Esophagus squamous epithelium (tissue), 5 donors: Measurements from ENCODE around the gene SERINC3. TPM values are rescaled to one million over a fixed set of nuclear protein-coding genes. Genes with fewer than 3 reads are reported as not detected.
A peak's percentile ranks its signal among the peaks of the same experiment; 100 is the strongest.

Experiments
- DNase-seq: peaks from one replicate; lab custom pipeline; 2025; lab: John Stamatoyannopoulos, UW
- H3K27ac ChIP-seq, 4 donors: fragments of 200-600 bp; sonication (generic); one replicate each; pipeline ENCODE4 v1.5.1; 2016 to 2019; ENCODE audit warnings: mild to moderate bottlenecking in 1 of 4
- H3K27me3 ChIP-seq, 4 donors: fragments of 200-600 bp; sonication (generic); 1 replicate in 3 of 4; 2 replicates in 1 of 4; pipeline versions ENCODE4 v1.5.1 to v1.6.0; 2017 to 2021; ENCODE audit warnings: antibody characterized with exemption in 1 of 4
- H3K36me3 ChIP-seq, 3 donors: fragments of 200-600 bp; sonication (generic); one replicate each; pipeline ENCODE4 v1.5.1; 2016 to 2019
- H3K4me1 ChIP-seq, 3 donors: fragments of 200-600 bp; sonication (generic); one replicate each; pipeline ENCODE4 v1.5.1; 2017 to 2019
- H3K4me3 ChIP-seq, 4 donors: fragments of 200-600 bp; sonication (generic); 1 replicate in 3 of 4; 2 replicates in 1 of 4; pipeline ENCODE4 v1.5.1; 2016 to 2019; ENCODE audit warnings: mild to moderate bottlenecking in 2 of 4, moderate library complexity in 1 of 4
- H3K9me3 ChIP-seq, 3 donors: fragments of 200-600 bp; sonication (generic); one replicate each; pipeline ENCODE4 v1.5.1; 2016 to 2019
- POLR2A ChIP-seq, 4 donors: fragments of 450-650 bp; IDR thresholded peaks; one replicate each; pipeline ENCODE4 v1.6.1; 2017; ENCODE audit warnings: antibody characterized with exemption in 4 of 4, mild to moderate bottlenecking in 4 of 4, moderate library complexity in 3 of 4
- WGBS, 2 donors: methylation state at CpG; one replicate each; pipeline ENCODE4 v1.1.5; 2018; 5-methylcytosine and 5-hydroxymethylcytosine counted together
- intact Hi-C: fragments of 100-400 bp; cut with DNase I; formaldehyde crosslinking; loops from one replicate; pipeline ENCODE4 v1.15.0; 2022
- total RNA-seq, 4 donors: library from RNA; depleted of rRNA; stranded (reverse); fragments of >200 nt; gene quantifications; one replicate each; pipeline ENCODE4 v1.1.0, GENCODE V29; 2016
- TF ChIP-seq, protein P1 (sequence below), 6 experiments: fragments of 450-650 bp in 4 of 6; fragments of 200-600 bp in 2 of 6; sonication (generic) in 2 of 6; IDR thresholded peaks; one replicate each; pipeline ENCODE4 v1.5.1; 2016 to 2019; ENCODE audit warnings: antibody characterized with exemption in 6 of 6, mild to moderate bottlenecking in 4 of 6, moderate library complexity in 4 of 6
- donor health status: DM: yes; HTN: yes; CAD: no.

SERINC3 gene
- total RNA-seq, 4 donors from 2014 or later, result 41.7 to 83.9 (median 59.4) TPM

DNA sequence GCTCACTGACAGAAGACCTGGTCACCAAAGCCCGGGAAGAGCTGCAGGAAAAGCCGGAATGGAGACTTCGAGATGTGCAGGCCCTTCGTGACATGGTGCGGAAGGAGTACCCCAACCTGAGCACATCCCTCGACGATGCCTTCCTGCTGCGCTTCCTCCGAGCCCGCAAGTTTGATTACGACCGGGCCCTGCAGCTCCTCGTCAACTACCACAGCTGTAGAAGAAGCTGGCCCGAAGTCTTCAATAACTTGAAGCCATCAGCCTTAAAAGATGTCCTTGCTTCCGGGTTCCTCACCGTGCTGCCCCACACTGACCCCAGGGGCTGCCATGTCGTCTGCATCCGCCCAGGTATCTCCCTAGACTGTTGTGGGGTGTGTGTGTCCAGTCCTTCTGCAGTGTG is 41.8 kb downstream of the SERINC3 start:
- Histone ChIP-seq H3K36me3 (peaks cover 0 to 56% (median 8%) of the 10 kb centered on the region in 3 donors), H3K27ac (no peak overlapping the region), H3K4me1 (peaks cover 3 to 21% (median 9%) of the 10 kb centered on the region in 3 donors), H3K9me3 (no peaks in the 10 kb centered on the region), H3K27me3 (no peaks in the 10 kb centered on the region), H3K4me3 (no peak overlapping the region)
- no peak for DNase-seq
- whole genome bisulfite sequencing, 2 donors, result 92% methylated on average over 18 of the region's 18 CpGs
- intact Hi-C loops, result no loop called here
- no peak for TF ChIP-seq POLR2A (IDR thresholded peaks at IDR 0.05)
- TF ChIP-seq, protein P1, sequence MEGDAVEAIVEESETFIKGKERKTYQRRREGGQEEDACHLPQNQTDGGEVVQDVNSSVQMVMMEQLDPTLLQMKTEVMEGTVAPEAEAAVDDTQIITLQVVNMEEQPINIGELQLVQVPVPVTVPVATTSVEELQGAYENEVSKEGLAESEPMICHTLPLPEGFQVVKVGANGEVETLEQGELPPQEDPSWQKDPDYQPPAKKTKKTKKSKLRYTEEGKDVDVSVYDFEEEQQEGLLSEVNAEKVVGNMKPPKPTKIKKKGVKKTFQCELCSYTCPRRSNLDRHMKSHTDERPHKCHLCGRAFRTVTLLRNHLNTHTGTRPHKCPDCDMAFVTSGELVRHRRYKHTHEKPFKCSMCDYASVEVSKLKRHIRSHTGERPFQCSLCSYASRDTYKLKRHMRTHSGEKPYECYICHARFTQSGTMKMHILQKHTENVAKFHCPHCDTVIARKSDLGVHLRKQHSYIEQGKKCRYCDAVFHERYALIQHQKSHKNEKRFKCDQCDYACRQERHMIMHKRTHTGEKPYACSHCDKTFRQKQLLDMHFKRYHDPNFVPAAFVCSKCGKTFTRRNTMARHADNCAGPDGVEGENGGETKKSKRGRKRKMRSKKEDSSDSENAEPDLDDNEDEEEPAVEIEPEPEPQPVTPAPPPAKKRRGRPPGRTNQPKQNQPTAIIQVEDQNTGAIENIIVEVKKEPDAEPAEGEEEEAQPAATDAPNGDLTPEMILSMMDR (IDR thresholded peaks at IDR 0.05), result no peak

DNA sequence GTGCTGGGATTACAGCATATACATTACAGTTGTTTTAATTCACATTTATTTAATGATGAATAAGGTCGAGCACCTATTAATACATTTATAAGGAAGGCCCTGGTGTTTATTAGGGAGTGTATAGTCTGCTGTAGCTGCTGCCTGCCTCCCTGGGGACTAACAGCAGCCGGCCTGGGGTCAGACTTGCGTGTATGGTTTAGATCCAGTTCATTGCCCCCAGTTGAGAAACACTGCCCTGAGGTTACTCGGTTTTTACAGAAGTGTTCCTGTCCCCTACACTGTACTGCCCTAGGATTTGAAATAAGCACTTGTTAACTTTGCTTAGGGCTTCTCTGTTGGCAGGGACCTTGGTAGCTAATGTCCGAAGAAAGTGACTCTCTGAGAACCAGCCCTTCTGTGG is 42.2 kb downstream of the SERINC3 start:
- no peaks in the 10 kb centered on the region for H3K9me3 ChIP-seq
- no peak for DNase-seq
- peaks cover 0 to 52% (median 8%) of the 10 kb centered on the region in 3 donors for H3K36me3 ChIP-seq
- no peak overlapping the region for H3K4me3 ChIP-seq
- peaks cover 3 to 23% (median 9%) of the 10 kb centered on the region in 3 donors for H3K4me1 ChIP-seq
- intact Hi-C loops, result loop anchor here (10.0 kb wide), 1 partner anchor 135 kb away; no protein-coding TSS in a partner anchor
- WGBS, 2 donors, result 80 to 83% methylated on average over 4 to 5 of the region's 5 CpGs
- H3K27ac ChIP-seq, result no peak overlapping the region
- H3K27me3 ChIP-seq, result no peaks in the 10 kb centered on the region
- TF ChIP-seq, protein P1 (IDR thresholded peaks at IDR 0.05), result no peak
- no peak for TF ChIP-seq POLR2A (IDR thresholded peaks at IDR 0.05)

DNA sequence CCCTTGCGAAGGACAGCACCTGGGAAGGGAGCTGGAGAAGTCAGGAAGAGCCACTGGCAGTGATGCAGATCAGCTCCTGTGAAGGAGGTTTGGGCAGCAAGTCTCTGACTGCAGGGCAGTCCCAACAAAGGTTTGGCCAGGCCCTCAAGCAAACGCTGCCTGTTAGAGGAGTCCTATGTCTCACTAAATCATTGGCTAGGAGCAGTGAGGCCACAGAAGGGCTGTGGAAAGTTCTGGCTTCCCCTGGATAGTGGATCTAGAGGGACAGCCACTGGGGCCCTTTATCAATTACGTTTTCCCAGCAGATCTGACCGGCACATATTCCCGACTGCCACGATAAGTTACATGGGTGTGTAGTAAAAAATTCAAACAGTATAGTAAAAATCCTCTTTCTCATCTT is 43.7 kb downstream of the SERINC3 start:
- 82 to 97% methylated on average over 5 to 6 of the region's 6 CpGs for WGBS, 2 donors
- no peaks in the 10 kb centered on the region for H3K9me3 ChIP-seq
- intact Hi-C loops, result loop anchor here (10.0 kb wide), 1 partner anchor 137 kb away; no protein-coding TSS in a partner anchor
- H3K4me3 ChIP-seq, result no peak overlapping the region
- peaks cover 3 to 23% (median 9%) of the 10 kb centered on the region in 3 donors for H3K4me1 ChIP-seq
- no peak for DNase-seq
- no peaks in the 10 kb centered on the region for H3K27me3 ChIP-seq
- TF ChIP-seq, protein P1 (IDR thresholded peaks at IDR 0.05), result no peak
- TF ChIP-seq POLR2A (IDR thresholded peaks at IDR 0.05), result no peak
- peaks cover 0 to 37% (median 8%) of the 10 kb centered on the region in 3 donors for H3K36me3 ChIP-seq
- H3K27ac ChIP-seq, result no peak overlapping the region

DNA sequence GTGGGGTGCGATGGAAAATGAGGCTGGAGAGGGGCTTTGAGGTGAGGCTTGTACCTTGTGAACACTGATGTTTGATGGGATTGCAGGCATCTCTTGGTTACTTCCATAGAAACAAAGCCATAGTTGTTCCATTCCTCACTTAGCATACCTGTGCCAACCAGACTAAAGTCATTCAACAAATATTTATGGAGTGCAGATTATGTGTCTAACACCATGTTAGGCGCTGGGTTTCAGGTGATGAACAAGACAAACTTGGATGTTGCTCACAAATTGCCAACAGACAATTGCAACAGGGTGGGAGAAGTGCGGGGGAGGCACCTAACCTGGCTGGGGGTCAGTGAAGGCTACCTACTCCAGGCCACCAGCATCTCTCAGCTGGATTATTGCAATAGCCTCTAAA is 44.7 kb downstream of the SERINC3 start:
- Histone ChIP-seq H3K9me3 (no peaks in the 10 kb centered on the region), H3K27me3 (no peaks in the 10 kb centered on the region), H3K4me1 (peaks cover 3 to 23% (median 9%) of the 10 kb centered on the region in 3 donors), H3K36me3 (peaks cover 0 to 27% (median 8%) of the 10 kb centered on the region in 3 donors), H3K27ac (peak overlapping the region in 3 of 4 donors; percentile 93 to 97 (median 94)), H3K4me3 (no peak overlapping the region)
- 89 to 95% methylated on average over 2 to 3 of the region's 3 CpGs for WGBS, 2 donors
- TF ChIP-seq POLR2A (IDR thresholded peaks at IDR 0.05), result no peak
- TF ChIP-seq, protein P1 (IDR thresholded peaks at IDR 0.05), result no peak
- DNase-seq, result no peak
- intact Hi-C loops, result loop anchor here (10.0 kb wide), 1 partner anchor 138 kb away; no protein-coding TSS in a partner anchor

DNA sequence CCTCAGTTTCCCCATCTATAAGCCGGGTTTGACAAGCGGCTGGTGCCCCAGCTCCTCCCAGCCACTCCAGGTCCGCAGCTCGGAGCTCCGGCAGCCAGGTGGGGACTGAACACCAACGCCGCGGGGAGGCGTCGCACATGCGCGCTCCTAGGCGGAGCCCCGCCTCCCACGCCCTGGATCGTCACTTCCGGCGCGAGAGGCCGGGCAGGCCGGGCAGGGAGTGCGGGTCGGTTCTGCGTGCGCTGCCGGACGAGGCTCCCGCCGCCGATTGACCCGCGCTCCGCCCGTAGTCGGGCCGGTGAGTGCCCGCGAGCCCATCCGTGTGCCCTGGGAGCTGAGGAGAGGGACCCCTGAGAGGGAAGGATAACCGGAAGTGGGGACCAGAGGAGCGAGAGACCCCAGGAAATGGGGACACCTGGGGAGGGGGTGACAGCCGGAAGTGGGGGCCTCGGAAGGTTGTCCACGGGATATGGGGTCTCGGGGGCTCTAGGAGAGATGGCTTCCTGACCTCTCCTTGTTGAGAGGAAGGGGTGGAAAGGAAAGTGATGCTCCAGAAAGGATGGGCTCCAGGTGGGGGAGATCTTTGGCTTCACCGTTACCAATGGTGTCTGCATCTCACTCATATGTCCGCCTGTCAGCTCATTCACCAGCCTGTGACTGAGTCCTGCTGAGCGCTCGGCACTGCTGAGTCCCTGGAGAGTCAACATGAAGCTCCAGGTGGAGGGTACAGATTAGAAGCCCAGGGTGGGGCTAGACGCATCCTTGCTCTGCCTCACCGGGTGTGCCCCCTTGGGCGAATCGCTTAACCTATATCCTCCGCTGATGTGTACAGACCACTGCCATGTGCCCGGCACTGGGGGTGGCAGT is 45.9 kb downstream of the SERINC3 start, which contains the start of gene TTPAL:
TTPAL (plus strand) TSS at position 181 of the 867 bp plus-strand sequence. CDS start 4,126 bp downstream, outside the sequence.
- 4 to 6% methylated on average over 14 to 23 of the region's 55 CpGs for WGBS, 2 donors
- H3K36me3 ChIP-seq, result peaks cover 0 to 15% (median 8%) of the 10 kb centered on the region in 3 donors
- peak within 1 kb of the TSS; percentile 59 to 83 (median 76) for H3K4me3 ChIP-seq
- intact Hi-C loops, result loop anchor here (10.0 kb wide), 1 partner anchor 139 kb away; no protein-coding TSS in a partner anchor
- TF ChIP-seq, protein P1 (IDR thresholded peaks at IDR 0.05), result peak; percentile 32 to 75 (median 52)
- TF ChIP-seq POLR2A (IDR thresholded peaks at IDR 0.05), result peak in 3 of 4 donors; percentile 97 to 100 (median 97)
- H3K4me1 ChIP-seq, result peaks cover 3 to 23% (median 9%) of the 10 kb centered on the region in 3 donors
- H3K27me3 ChIP-seq, result no peaks in the 10 kb centered on the region
- peak; percentile 35 for DNase-seq
- H3K9me3 ChIP-seq, result no peaks in the 10 kb centered on the region
- peak within 1 kb of the TSS; percentile 90 to 97 (median 94) for H3K27ac ChIP-seq
